Natural killer cell treated with Interleukin-12 subunit alpha and Interleukin-12 subunit beta and Interleukin-15 and Interleukin-18, amount 100 ng/mL, for 72 hours (primary cell): ENCODE measurements around the gene GHRL. TPM values are rescaled to one million over a fixed set of nuclear protein-coding genes. Genes with fewer than 3 reads are reported as not detected.
"Not testable (repeated sequence)": the region's sequence is repeated elsewhere in the genome, so short reads cannot be mapped to it uniquely, and the experiment has no call there.

Experiments used
- ATAC-seq, 2 donors: fragments of 150-1000 bp; cut with Tn5 transposase in 1 of 2; sonication (Bioruptor Pico), chemical (Tn5 transposase) in 1 of 2; 2 replicates each; pipeline ENCODE4 v1.10.0; 2021
- DNase-seq: peaks from one replicate; pipeline ENCODE4 v3.0.0; 2022; ENCODE audit warnings: low spot score
- H3K27ac Mint-ChIP-seq, 2 donors: 1 replicate in 1 of 2; 2 replicates in 1 of 2; pipeline ENCODE4 v1.8.0; 2022; ENCODE audit warnings: mixed read lengths in 2 of 2, mild to moderate bottlenecking in 1 of 2, moderate library complexity in 1 of 2
- H3K27me3 Mint-ChIP-seq, 2 donors: 1 replicate in 1 of 2; 2 replicates in 1 of 2; pipeline ENCODE4 v1.8.0; 2022; ENCODE audit warnings: mixed read lengths in 2 of 2
- H3K36me3 Mint-ChIP-seq: one replicate; pipeline ENCODE4 v1.8.0; 2022; ENCODE audit warnings: mixed read lengths
- H3K4me1 Mint-ChIP-seq, 2 donors: 1 replicate in 1 of 2; 2 replicates in 1 of 2; pipeline ENCODE4 v1.8.0; 2022; ENCODE audit warnings: low read depth in 2 of 2, mixed read lengths in 2 of 2, mild to moderate bottlenecking in 1 of 2
- H3K4me3 Mint-ChIP-seq: one replicate; pipeline ENCODE4 v1.8.0; 2022; ENCODE audit warnings: mixed read lengths
- H3K9me3 Mint-ChIP-seq: 2 replicates; pipeline ENCODE4 v1.8.0; 2022; ENCODE audit warnings: mixed read lengths
- total RNA-seq, 2 donors: library from RNA; stranded (reverse); gene quantifications; one replicate each; pipeline ENCODE4 v1.2.3, GENCODE V29; 2022

GHRL gene
- total RNA-seq, 2 donors from 2014 or later = 0.69 to 0.78 TPM

- Mint-ChIP-seq H3K27me3 (no peaks in the 10 kb centered on the region), H3K36me3 (peaks cover 11% of the 10 kb centered on the region), H3K4me1 (peaks cover 15 to 31% of the 10 kb centered on the region in 2 donors), H3K9me3 (no peaks in the 10 kb centered on the region), H3K4me3 (no peak overlapping the region), H3K27ac (peak overlapping the region; percentile 71 to 81)
- DNase-seq (no peak), ATAC-seq (no peak)
Observed at GRCh38 chr3:10285272-10286132, 7.2 kb downstream of the GHRL start.

- H3K36me3 Mint-ChIP-seq = peaks cover 11% of the 10 kb centered on the region
- no peaks in the 10 kb centered on the region for H3K27me3 Mint-ChIP-seq
- H3K4me3 Mint-ChIP-seq = peak overlapping the region; percentile 7
- peaks cover 15 to 31% of the 10 kb centered on the region in 2 donors for H3K4me1 Mint-ChIP-seq
- DNase-seq = no peak
- peak; percentile 68 to 78 for ATAC-seq
- H3K27ac Mint-ChIP-seq = peak overlapping the region; percentile 71 to 81
- H3K9me3 Mint-ChIP-seq = no peaks in the 10 kb centered on the region
Observed at GRCh38 chr3:10284496-10284895, 8.3 kb downstream of the GHRL start.

- no peak overlapping the region for H3K4me3 Mint-ChIP-seq
- H3K4me1 Mint-ChIP-seq = peaks cover 15 to 31% of the 10 kb centered on the region in 2 donors
- H3K27me3 Mint-ChIP-seq = no peaks in the 10 kb centered on the region
- DNase-seq (no peak), ATAC-seq (no peak)
- no peaks in the 10 kb centered on the region for H3K9me3 Mint-ChIP-seq
- peak overlapping the region; percentile 71 to 81 for H3K27ac Mint-ChIP-seq
- H3K36me3 Mint-ChIP-seq = peaks cover 11% of the 10 kb centered on the region
Observed at GRCh38 chr3:10283638-10284037, 9.1 kb downstream of the GHRL start.

- Mint-ChIP-seq H3K4me1 (peaks cover 23 to 38% of the 10 kb centered on the region in 2 donors), H3K27ac (peak overlapping the region in 1 of 2 donors; percentile 28), H3K27me3 (no peaks in the 10 kb centered on the region), H3K9me3 (no peaks in the 10 kb centered on the region), H3K4me3 (no peak overlapping the region), H3K36me3 (peaks cover 6% of the 10 kb centered on the region)
- DNase-seq = no peak
- ATAC-seq = no peak
Observed at GRCh38 chr3:10281951-10282350, 10.8 kb downstream of the GHRL start.

- Mint-ChIP-seq H3K27ac (no peak overlapping the region), H3K4me3 (no peak overlapping the region), H3K27me3 (no peaks in the 10 kb centered on the region), H3K36me3 (peaks cover 5% of the 10 kb centered on the region), H3K9me3 (no peaks in the 10 kb centered on the region), H3K4me1 (peaks cover 23 to 35% of the 10 kb centered on the region in 2 donors)
- DNase-seq (no peak), ATAC-seq (no peak)
Observed at GRCh38 chr3:10280571-10280970, 12.2 kb downstream of the GHRL start.

- no peaks in the 10 kb centered on the region for H3K27me3 Mint-ChIP-seq
- H3K4me1 Mint-ChIP-seq = peaks cover 21 to 34% of the 10 kb centered on the region in 2 donors
- no peak overlapping the region for H3K4me3 Mint-ChIP-seq
- ATAC-seq (no peak), DNase-seq (no peak)
- no peaks in the 10 kb centered on the region for H3K9me3 Mint-ChIP-seq
- peaks cover 5% of the 10 kb centered on the region for H3K36me3 Mint-ChIP-seq
- peak overlapping the region in 1 of 2 donors; percentile 39 for H3K27ac Mint-ChIP-seq
Observed at GRCh38 chr3:10280177-10280529, 12.6 kb downstream of the GHRL start.

- no peak overlapping the region for H3K4me3 Mint-ChIP-seq
- peaks cover 16 to 28% of the 10 kb centered on the region in 2 donors for H3K4me1 Mint-ChIP-seq
- ATAC-seq = no peak
Observed at GRCh38 chr3:10279384-10280176, 13.2 kb downstream of the GHRL start.

GRCh38 chr3:10278501-10278900 is 14.2 kb downstream of the GHRL start:
- H3K27ac Mint-ChIP-seq = no peak overlapping the region
- no peaks in the 10 kb centered on the region for H3K9me3 Mint-ChIP-seq
- H3K4me1 Mint-ChIP-seq = peaks cover 18 to 28% of the 10 kb centered on the region in 2 donors
- H3K27me3 Mint-ChIP-seq = no peaks in the 10 kb centered on the region
- no peak overlapping the region for H3K4me3 Mint-ChIP-seq
- H3K36me3 Mint-ChIP-seq = peaks cover 5% of the 10 kb centered on the region
- DNase-seq (no peak), ATAC-seq (no peak)

More at GRCh38 chr3:10279384-10280176, 13.2 kb downstream of the GHRL start:
- peak overlapping the region in 1 of 2 donors; percentile 39 for H3K27ac Mint-ChIP-seq
- H3K36me3 Mint-ChIP-seq = peaks cover 5% of the 10 kb centered on the region
- H3K9me3 Mint-ChIP-seq = no peaks in the 10 kb centered on the region
- no peak for DNase-seq
- no peaks in the 10 kb centered on the region for H3K27me3 Mint-ChIP-seq

GRCh38 chr3:10277115-10277625 is 15.6 kb downstream of the GHRL start:
- no peak for DNase-seq
- Mint-ChIP-seq H3K4me3 (no peak overlapping the region), H3K27ac (peak overlapping the region in 1 of 2 donors; percentile 25), H3K9me3 (no peaks in the 10 kb centered on the region), H3K4me1 (peaks cover 27 to 32% of the 10 kb centered on the region in 2 donors), H3K27me3 (no peaks in the 10 kb centered on the region), H3K36me3 (peaks cover 9% of the 10 kb centered on the region)
- no peak for ATAC-seq

GRCh38 chr3:10274601-10275000 is 18.1 kb downstream of the GHRL start:
- DNase-seq (no peak), ATAC-seq (no peak)
- H3K4me1 Mint-ChIP-seq = peaks cover 27 to 32% of the 10 kb centered on the region in 2 donors
- no peaks in the 10 kb centered on the region for H3K27me3 Mint-ChIP-seq
- H3K4me3 Mint-ChIP-seq = no peak overlapping the region
- no peaks in the 10 kb centered on the region for H3K9me3 Mint-ChIP-seq
- peaks cover 7% of the 10 kb centered on the region for H3K36me3 Mint-ChIP-seq
- H3K27ac Mint-ChIP-seq = no peak overlapping the region

GRCh38 chr3:10273702-10274305 is 18.9 kb downstream of the GHRL start:
- Mint-ChIP-seq H3K9me3 (no peaks in the 10 kb centered on the region), H3K27me3 (no peaks in the 10 kb centered on the region), H3K4me1 (peaks cover 27 to 37% of the 10 kb centered on the region in 2 donors), H3K4me3 (peak overlapping the region; percentile 47), H3K27ac (peak overlapping the region in 1 of 2 donors; percentile 57), H3K36me3 (peaks cover 7% of the 10 kb centered on the region)
- no peak for DNase-seq
- no peak for ATAC-seq

- no peak for ATAC-seq
- peaks cover 29 to 42% of the 10 kb centered on the region in 2 donors for H3K4me1 Mint-ChIP-seq
- no peaks in the 10 kb centered on the region for H3K9me3 Mint-ChIP-seq
- no peaks in the 10 kb centered on the region for H3K27me3 Mint-ChIP-seq
- H3K4me3 Mint-ChIP-seq = peak overlapping the region; percentile 47
- H3K27ac Mint-ChIP-seq = peak overlapping the region in 1 of 2 donors; percentile 57
- H3K36me3 Mint-ChIP-seq = peaks cover 7% of the 10 kb centered on the region
- no peak for DNase-seq
Observed at GRCh38 chr3:10272977-10273376, 19.8 kb downstream of the GHRL start.

- H3K27ac Mint-ChIP-seq = peak overlapping the region in 1 of 2 donors; percentile 57
- not testable (repeated sequence) for H3K9me3 Mint-ChIP-seq, H3K27me3 Mint-ChIP-seq, ATAC-seq, H3K4me3 Mint-ChIP-seq, DNase-seq
- peaks cover 11% of the 10 kb centered on the region for H3K36me3 Mint-ChIP-seq
- H3K4me1 Mint-ChIP-seq = peaks cover 31 to 42% of the 10 kb centered on the region in 2 donors
Observed at GRCh38 chr3:10272476-10272875, 20.3 kb downstream of the GHRL start.
